ENCODE results near the gene MAP4K3.
"Not testable (repeated sequence)": the region's sequence is repeated elsewhere in the genome, so short reads cannot be mapped to it uniquely, and the experiment has no call there.

MAP4K3 gene

GRCh38 chr2:39386064-39386463 lies 51.0 kb downstream of the MAP4K3 start:
- TF ChIP-seq, protein P1, sequence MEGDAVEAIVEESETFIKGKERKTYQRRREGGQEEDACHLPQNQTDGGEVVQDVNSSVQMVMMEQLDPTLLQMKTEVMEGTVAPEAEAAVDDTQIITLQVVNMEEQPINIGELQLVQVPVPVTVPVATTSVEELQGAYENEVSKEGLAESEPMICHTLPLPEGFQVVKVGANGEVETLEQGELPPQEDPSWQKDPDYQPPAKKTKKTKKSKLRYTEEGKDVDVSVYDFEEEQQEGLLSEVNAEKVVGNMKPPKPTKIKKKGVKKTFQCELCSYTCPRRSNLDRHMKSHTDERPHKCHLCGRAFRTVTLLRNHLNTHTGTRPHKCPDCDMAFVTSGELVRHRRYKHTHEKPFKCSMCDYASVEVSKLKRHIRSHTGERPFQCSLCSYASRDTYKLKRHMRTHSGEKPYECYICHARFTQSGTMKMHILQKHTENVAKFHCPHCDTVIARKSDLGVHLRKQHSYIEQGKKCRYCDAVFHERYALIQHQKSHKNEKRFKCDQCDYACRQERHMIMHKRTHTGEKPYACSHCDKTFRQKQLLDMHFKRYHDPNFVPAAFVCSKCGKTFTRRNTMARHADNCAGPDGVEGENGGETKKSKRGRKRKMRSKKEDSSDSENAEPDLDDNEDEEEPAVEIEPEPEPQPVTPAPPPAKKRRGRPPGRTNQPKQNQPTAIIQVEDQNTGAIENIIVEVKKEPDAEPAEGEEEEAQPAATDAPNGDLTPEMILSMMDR (IDR thresholded peaks at IDR 0.05), result no peak
- no peak for DNase-seq
- H3K4me3 Mint-ChIP-seq, result no peak overlapping the region
- peaks cover 12% of the 10 kb centered on the region for H3K4me1 Mint-ChIP-seq
- no peak overlapping the region for H3K27ac Mint-ChIP-seq
- H3K9me3 Mint-ChIP-seq, result peaks cover 30% of the 10 kb centered on the region
- H3K36me3 Mint-ChIP-seq (ENCODE audit: low read depth), result peaks cover 47% of the 10 kb centered on the region
- peaks cover 2% of the 10 kb centered on the region for H3K27me3 Mint-ChIP-seq (ENCODE audit: low read depth, poor library complexity)

GRCh38 chr2:39385172-39385571 lies 51.9 kb downstream of the MAP4K3 start:
- H3K27ac Mint-ChIP-seq, result no peak overlapping the region
- DNase-seq, result no peak
- H3K4me3 Mint-ChIP-seq, result no peak overlapping the region
- H3K9me3 Mint-ChIP-seq, result peaks cover 30% of the 10 kb centered on the region
- H3K36me3 Mint-ChIP-seq (ENCODE audit: low read depth), result peaks cover 41% of the 10 kb centered on the region
- H3K27me3 Mint-ChIP-seq (ENCODE audit: low read depth, poor library complexity), result peaks cover 2% of the 10 kb centered on the region
- TF ChIP-seq, protein P1 (IDR thresholded peaks at IDR 0.05), result no peak
- peaks cover 5% of the 10 kb centered on the region for H3K4me1 Mint-ChIP-seq

GRCh38 chr2:39384071-39384470 lies 53.0 kb downstream of the MAP4K3 start:
- H3K4me1 Mint-ChIP-seq; H3K27me3 Mint-ChIP-seq (ENCODE audit: low read depth, poor library complexity); DNase-seq; H3K4me3 Mint-ChIP-seq; H3K27ac Mint-ChIP-seq: not testable (repeated sequence)
- H3K9me3 Mint-ChIP-seq, result peaks cover 30% of the 10 kb centered on the region
- peaks cover 41% of the 10 kb centered on the region for H3K36me3 Mint-ChIP-seq (ENCODE audit: low read depth)

DNA sequence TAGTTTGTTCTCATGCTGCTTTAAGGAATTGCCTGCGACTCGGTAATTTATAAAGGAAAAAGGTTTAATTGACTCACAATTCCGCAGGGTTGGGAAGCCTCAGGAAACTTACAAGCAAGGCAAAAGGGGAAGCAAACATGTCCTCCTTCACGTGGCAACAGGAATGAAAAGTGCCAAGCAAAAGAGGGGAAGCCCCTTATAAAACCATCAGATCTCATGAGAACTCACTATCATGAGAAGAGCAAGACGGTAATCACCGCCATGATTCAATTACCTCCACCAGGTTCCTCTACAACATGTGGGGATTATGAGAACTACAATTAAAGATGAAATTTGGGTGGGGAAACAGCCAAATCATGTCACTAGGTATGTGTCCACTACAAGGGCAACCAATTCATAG lies 53.9 kb downstream of the MAP4K3 start:
- no peak for DNase-seq
- H3K4me3 Mint-ChIP-seq, result no peak overlapping the region
- H3K27me3 Mint-ChIP-seq (ENCODE audit: low read depth, poor library complexity), result peaks cover 2% of the 10 kb centered on the region
- H3K9me3 Mint-ChIP-seq, result peaks cover 30% of the 10 kb centered on the region
- peak overlapping the region; percentile 12 for H3K27ac Mint-ChIP-seq
- H3K4me1 Mint-ChIP-seq, result peaks cover 5% of the 10 kb centered on the region
- TF ChIP-seq, protein P1 (IDR thresholded peaks at IDR 0.05), result no peak
- H3K36me3 Mint-ChIP-seq (ENCODE audit: low read depth), result peaks cover 41% of the 10 kb centered on the region

GRCh38 chr2:39381653-39382052 lies 55.4 kb downstream of the MAP4K3 start:
- peaks cover 2% of the 10 kb centered on the region for H3K27me3 Mint-ChIP-seq (ENCODE audit: low read depth, poor library complexity)
- no peak overlapping the region for H3K27ac Mint-ChIP-seq
- TF ChIP-seq, protein P1 (IDR thresholded peaks at IDR 0.05), result no peak
- no peak for DNase-seq
- H3K4me3 Mint-ChIP-seq, result no peak overlapping the region
- H3K36me3 Mint-ChIP-seq (ENCODE audit: low read depth), result peaks cover 31% of the 10 kb centered on the region
- peaks cover 13% of the 10 kb centered on the region for H3K4me1 Mint-ChIP-seq
- peaks cover 21% of the 10 kb centered on the region for H3K9me3 Mint-ChIP-seq

- H3K9me3 Mint-ChIP-seq, result peaks cover 17% of the 10 kb centered on the region
- DNase-seq, result no peak
- peaks cover 13% of the 10 kb centered on the region for H3K4me1 Mint-ChIP-seq
- peaks cover 2% of the 10 kb centered on the region for H3K27me3 Mint-ChIP-seq (ENCODE audit: low read depth, poor library complexity)
- no peak overlapping the region for H3K27ac Mint-ChIP-seq
- TF ChIP-seq, protein P1 (IDR thresholded peaks at IDR 0.05), result no peak
- H3K4me3 Mint-ChIP-seq, result no peak overlapping the region
- peaks cover 30% of the 10 kb centered on the region for H3K36me3 Mint-ChIP-seq (ENCODE audit: low read depth)
Measured at GRCh38 chr2:39380525-39381150, 56.4 kb downstream of the MAP4K3 start.
